ENCODE data around the gene PRPF6. TPM values are rescaled to one million over a fixed set of nuclear protein-coding genes. Genes with fewer than 3 reads are reported as not detected.
"Not testable (repeated sequence)": the region's sequence is repeated elsewhere in the genome, so short reads cannot be mapped to it uniquely, and the experiment has no call there.

Gene PRPF6
- total RNA-seq, 1 donor from 2014 or later: 42.4 TPM

DNA sequence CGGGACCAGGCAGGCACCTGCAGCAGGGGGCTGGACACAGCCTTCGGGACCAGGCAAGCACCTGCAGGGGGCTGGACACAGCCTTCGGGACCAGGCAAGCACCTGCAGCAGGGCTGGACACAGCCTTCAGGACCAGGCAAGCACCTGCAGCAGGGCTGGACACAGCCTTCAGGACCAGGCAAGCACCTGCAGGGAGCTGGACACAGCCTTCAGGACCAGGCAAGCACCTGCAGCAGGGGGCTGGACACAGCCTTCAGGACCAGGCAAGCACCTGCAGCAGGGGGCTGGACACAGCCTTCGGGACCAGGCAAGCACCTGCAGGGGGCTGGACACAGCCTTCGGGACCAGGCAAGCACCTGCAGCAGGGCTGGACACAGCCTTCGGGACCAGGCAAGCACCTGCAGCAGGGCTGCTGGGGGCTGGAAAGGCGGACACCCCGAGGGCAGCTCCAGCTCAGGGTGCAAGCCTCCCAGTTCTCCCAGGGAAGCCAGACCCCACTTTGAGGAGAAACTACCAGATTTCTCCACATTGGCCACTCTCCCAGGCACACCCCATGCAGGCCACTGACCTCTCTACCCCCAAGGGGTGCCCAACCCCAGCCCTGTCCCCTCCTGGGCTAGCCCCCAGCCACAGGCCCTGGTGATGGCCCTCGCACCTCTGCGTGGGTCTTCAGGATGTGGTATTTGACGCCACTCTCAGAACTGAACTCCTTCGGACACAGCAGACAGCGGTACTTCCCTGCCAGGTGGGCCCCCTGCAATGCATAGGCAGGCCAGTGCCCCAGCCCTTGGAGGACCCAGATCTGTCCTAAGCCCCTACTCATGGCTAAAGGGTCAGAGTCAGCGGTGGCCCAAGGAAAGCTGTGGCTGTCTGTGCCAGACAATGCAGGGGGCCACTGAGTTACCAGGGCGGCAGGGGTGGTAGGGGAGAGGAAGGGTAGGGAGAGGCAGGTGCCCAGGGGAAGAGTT is 20.0 kb upstream of the PRPF6 start:
- not testable (repeated sequence) for DNase-seq (ENCODE audit: low read depth)

GRCh38 chr20:63961664-63962425 is 19.1 kb upstream of the PRPF6 start:
- no peak for DNase-seq (ENCODE audit: low read depth)

DNA sequence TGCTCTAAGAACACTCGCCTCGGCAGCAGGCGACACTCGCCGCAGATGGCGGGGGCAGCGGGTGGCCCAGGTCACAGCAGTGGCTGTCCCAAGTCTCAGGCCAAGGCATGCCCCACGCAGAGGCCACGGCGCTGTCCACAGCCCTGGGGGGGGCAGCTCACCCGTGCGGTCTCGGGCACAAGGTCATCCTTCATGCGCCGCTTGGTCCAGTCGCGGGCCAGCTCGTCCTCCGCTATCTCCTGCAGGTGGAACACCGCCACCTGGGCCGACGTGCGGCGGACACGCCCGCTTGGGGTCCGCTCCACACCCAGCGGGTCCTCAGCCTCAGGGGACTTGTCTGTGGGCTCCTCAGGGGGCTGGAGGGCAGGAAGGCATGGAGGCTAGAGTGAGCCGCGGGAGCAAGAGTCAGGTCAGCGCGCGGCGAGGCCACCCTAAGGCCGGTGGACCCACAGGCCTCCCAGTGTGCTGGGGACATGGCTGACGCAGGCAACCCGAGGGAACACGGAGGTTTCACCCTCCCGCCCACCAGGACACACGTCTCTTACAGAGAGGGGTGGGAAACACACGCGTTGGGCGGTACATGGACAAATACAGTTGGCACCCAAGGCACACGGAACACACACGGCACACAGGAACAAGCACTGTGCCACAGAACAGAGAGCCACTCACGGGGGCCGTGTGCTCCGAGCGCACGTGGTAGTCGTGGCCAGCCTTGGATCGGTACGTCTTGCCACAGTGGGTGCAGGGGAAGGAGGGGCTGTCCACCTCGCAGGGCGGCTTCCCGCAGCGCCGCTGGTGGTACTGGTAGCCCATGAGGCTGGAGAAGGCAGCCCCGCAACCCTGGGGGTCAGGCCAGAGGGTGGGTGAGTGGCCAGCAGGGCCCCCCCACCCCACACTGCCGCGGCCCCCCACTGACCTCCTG is 18.2 kb upstream of the PRPF6 start:
- no peak for DNase-seq (ENCODE audit: low read depth)

- DNase-seq (ENCODE audit: low read depth): no peak
Observed at GRCh38 chr20:63963348-63963741, 17.6 kb upstream of the PRPF6 start.

DNA sequence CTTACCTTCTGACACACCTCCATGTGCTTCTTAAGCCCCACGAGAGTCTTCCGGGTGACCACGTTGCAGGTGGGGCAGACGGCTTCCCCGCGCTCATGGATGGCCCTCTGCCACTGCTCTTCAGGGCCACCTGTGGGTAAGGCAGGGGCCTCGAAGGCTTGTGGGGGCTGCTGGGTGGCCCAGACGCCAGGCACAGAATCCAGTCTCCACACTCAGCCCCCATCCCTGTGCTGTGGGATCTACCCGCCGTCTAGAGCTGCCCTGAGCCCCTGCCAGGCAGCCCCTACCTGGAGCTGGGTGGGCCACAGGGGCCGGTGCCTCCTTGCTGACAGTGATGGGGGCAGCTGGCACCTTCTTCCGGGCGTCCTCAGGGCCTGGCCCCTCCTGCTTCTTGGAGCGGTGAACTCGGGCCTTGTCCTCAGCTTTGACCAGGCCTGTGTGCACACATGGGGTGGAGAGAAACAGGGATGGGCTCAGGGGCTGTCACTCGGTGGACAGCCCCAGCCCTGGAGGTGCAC is 17.1 kb upstream of the PRPF6 start:
- DNase-seq (ENCODE audit: low read depth): no peak

- no peak for DNase-seq (ENCODE audit: low read depth)
Observed at GRCh38 chr20:63964412-63964811, 16.5 kb upstream of the PRPF6 start.

- DNase-seq (ENCODE audit: low read depth): no peak
Observed at GRCh38 chr20:63966172-63966943, 14.6 kb upstream of the PRPF6 start.

DNA sequence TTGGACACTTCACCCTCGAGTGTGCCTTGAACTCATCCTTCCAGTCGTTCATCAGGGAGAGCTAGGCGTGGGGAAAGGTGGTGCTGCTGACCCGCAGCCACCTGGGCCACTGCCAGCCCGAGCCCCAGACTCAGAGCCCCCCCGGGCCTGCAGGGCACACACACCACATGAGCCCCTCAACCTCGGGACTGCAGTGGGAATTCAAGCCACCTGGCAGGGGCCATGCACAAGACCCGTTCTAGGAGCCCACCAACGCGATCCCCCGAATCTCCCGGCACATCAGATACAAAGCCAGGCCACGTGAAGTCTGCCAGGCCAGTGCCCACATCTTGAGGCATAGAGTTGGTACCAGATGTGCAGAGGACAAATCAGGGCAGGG is 14.0 kb upstream of the PRPF6 start:
- DNase-seq (ENCODE audit: low read depth): no peak

DNA sequence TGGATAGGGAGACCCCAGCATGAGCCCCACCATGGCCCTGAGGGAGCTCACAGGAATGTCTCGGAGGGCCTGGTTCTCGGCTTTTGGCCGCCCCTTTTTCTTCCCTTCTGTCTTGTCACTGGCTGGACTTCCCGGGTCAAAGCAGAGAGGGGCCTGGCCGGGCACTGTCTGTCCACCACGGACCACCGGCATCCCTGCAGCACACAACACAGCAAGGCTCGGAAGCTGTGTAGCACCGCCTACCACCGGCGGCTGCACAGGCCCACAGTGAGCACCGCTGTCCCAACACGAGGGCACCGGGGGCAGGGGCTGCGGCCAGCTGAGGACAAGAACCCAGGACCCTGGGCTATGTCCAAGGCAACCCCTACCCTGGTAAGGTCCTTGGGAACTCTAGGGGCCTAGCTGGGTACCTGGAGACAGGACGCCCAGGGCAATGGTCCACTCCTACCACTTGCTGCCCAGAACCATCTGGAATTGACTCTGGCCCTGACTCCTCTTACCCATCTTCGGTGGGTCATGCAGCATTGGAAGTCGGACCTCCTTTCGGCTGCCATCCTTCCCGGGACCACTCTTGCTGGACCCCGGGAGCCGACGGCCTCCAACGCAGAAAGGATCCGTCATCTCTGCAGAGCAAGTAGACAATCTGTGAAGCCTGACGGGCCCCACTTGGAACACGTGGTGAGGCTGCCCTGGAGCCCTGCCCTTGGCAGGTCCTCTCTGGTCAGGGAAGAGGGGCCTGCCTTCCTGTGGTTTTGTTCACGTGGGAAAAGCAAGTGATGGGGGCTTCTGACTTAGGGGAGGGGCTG is 13.4 kb upstream of the PRPF6 start:
- DNase-seq (ENCODE audit: low read depth): no peak

DNA sequence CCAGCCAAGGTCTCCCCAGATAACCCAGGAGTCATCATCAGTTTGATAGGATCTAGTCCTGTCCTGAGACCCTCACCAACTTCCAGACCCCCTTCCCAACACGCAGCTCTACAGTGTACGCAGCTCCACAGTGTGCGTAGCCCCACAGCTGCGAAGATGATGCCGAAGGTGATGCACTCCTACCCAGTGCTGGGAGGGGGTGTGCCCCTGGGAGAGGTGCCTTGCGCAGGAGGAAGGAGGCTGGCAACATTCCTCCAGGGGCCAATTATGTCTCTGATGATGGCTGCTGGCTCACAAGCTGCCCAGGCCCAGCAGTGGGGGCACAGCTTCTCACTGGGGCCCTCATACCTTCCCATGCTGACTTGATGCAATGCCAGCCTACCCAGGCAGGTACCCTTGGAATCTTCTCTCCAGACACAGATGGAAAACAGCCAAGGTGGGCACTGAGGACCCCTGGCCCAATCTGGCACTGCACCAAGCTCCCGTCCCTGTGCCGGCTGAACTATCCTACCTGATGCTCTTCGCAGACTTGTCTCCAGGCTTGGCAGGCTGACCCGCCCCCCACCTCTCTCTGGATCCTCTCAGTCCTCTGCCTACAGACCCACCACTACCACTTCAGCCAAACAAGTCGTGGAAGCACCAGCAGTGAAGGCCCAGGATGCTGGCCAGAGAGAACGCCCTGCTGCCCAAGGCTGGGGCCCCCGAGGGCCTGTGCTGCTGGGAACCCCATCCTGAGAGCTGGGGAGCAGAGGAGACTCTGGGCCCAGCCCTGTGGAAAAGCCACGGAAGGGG is 12.6 kb upstream of the PRPF6 start:
- DNase-seq (ENCODE audit: low read depth): no peak

GRCh38 chr20:63968928-63969760 is 11.8 kb upstream of the PRPF6 start:
- no peak for DNase-seq (ENCODE audit: low read depth)

GRCh38 chr20:63969838-63970713 is 10.9 kb upstream of the PRPF6 start, which contains the start of gene ZNF512B:
ZNF512B (minus strand) TSS chr20:63969930; CDS start chr20:63967950, 1,980 bp downstream.
- DNase-seq (ENCODE audit: low read depth): peak; percentile 70

- no peak for DNase-seq (ENCODE audit: low read depth)
Observed at GRCh38 chr20:63970714-63971431, 10.1 kb upstream of the PRPF6 start.

GRCh38 chr20:63971960-63972311 is 9.0 kb upstream of the PRPF6 start:
- not testable (repeated sequence) for DNase-seq (ENCODE audit: low read depth)

- no peak for DNase-seq (ENCODE audit: low read depth)
Observed at GRCh38 chr20:63972312-63973159, 8.4 kb upstream of the PRPF6 start.
